HEK293 (cell line): ENCODE measurements around the gene ANKRD13A.

ENCODE experiments used
- KLF16 ChIP-seq: fragments of 450-650 bp; formaldehyde crosslinking; IDR thresholded peaks from 2 replicates; pipeline ENCODE4 v1.5.1; 2017; ENCODE audit warnings: missing biosample characterization, missing genetic modification characterization
- KLF7 ChIP-seq: fragments of 450-650 bp; formaldehyde crosslinking; IDR thresholded peaks from 2 replicates; pipeline ENCODE4 v1.5.1; 2016; ENCODE audit warnings: missing biosample characterization, missing genetic modification characterization, borderline replicate concordance
- MYNN ChIP-seq: fragments of 450-650 bp; formaldehyde crosslinking; IDR thresholded peaks from 2 replicates; pipeline ENCODE4 v1.5.1; 2016; ENCODE audit warnings: missing biosample characterization, missing genetic modification characterization, borderline replicate concordance
- PRDM1 ChIP-seq: fragments of 450-650 bp; formaldehyde crosslinking; IDR thresholded peaks from 2 replicates; pipeline ENCODE4; 2016; ENCODE audit warnings: missing biosample characterization, missing genetic modification characterization
- TCF7L2 ChIP-seq: IDR thresholded peaks from 2 replicates; pipeline ENCODE4 v1.6.1; 2011; ENCODE audit warnings: low read depth, mild to moderate bottlenecking, inconsistent platforms, low read length, moderate library complexity, borderline replicate concordance
- ZBTB1 ChIP-seq: fragments of 450-650 bp; formaldehyde crosslinking; IDR thresholded peaks from 2 replicates; pipeline ENCODE4 v1.5.1; 2016; ENCODE audit warnings: missing biosample characterization, missing genetic modification characterization
- ZBTB21 ChIP-seq: fragments of 450-650 bp; formaldehyde crosslinking; IDR thresholded peaks from 2 replicates; pipeline ENCODE4 v1.5.1; 2017; ENCODE audit warnings: missing biosample characterization, missing genetic modification characterization
- ZFP37 ChIP-seq: fragments of 450-650 bp; formaldehyde crosslinking; IDR thresholded peaks from 2 replicates; pipeline ENCODE4 v1.5.1; 2016; ENCODE audit warnings: missing biosample characterization, missing genetic modification characterization
- ZFP41 ChIP-seq: fragments of 450-650 bp; formaldehyde crosslinking; IDR thresholded peaks from 2 replicates; pipeline ENCODE4 v1.5.1; 2016; ENCODE audit warnings: missing biosample characterization, missing genetic modification characterization, borderline replicate concordance
- ZFP69B ChIP-seq: fragments of 450-650 bp; formaldehyde crosslinking; IDR thresholded peaks from 2 replicates; pipeline ENCODE4 v1.5.1; 2016; ENCODE audit warnings: missing biosample characterization, missing genetic modification characterization
- ZNF114 ChIP-seq: fragments of 450-650 bp; formaldehyde crosslinking; IDR thresholded peaks from 2 replicates; pipeline ENCODE4 v1.5.0; 2017; ENCODE audit warnings: missing biosample characterization, missing genetic modification characterization
- ZNF133 ChIP-seq: fragments of 450-650 bp; formaldehyde crosslinking; IDR thresholded peaks from 2 replicates; pipeline ENCODE4 v1.5.1; 2016; ENCODE audit warnings: missing biosample characterization, missing genetic modification characterization
- ZNF292 ChIP-seq: fragments of 450-650 bp; formaldehyde crosslinking; IDR thresholded peaks from 2 replicates; pipeline ENCODE4 v1.5.1; 2016; ENCODE audit warnings: low read depth, missing biosample characterization, missing genetic modification characterization, borderline replicate concordance
- ZNF354C ChIP-seq: fragments of 450-650 bp; formaldehyde crosslinking; IDR thresholded peaks from 2 replicates; pipeline ENCODE4 v1.5.1; 2016; ENCODE audit warnings: missing biosample characterization, missing genetic modification characterization, low read depth, borderline replicate concordance
- ZNF404 ChIP-seq: fragments of 450-650 bp; formaldehyde crosslinking; IDR thresholded peaks from 2 replicates; pipeline ENCODE4 v1.5.1; 2017; ENCODE audit warnings: missing biosample characterization, missing genetic modification characterization
- ZNF416 ChIP-seq: fragments of 450-650 bp; formaldehyde crosslinking; IDR thresholded peaks from 2 replicates; pipeline ENCODE4 v1.5.1; 2016; ENCODE audit warnings: missing biosample characterization, missing genetic modification characterization
- ZNF48 ChIP-seq: fragments of 450-650 bp; formaldehyde crosslinking; IDR thresholded peaks from 2 replicates; pipeline ENCODE4 v1.5.1; 2016; ENCODE audit warnings: missing biosample characterization, missing genetic modification characterization
- ZNF670 ChIP-seq: fragments of 450-650 bp; formaldehyde crosslinking; IDR thresholded peaks from 2 replicates; pipeline ENCODE4 v1.5.1; 2016; ENCODE audit warnings: missing biosample characterization, missing genetic modification characterization, low read depth
- TF ChIP-seq, protein P1 (sequence below): fragments of 450-650 bp; formaldehyde crosslinking; IDR thresholded peaks from 2 replicates; pipeline ENCODE4 v1.5.1; 2016; ENCODE audit warnings: missing biosample characterization, missing genetic modification characterization
- TF ChIP-seq, protein P2 (sequence below): fragments of 450-650 bp; formaldehyde crosslinking; IDR thresholded peaks from 2 replicates; pipeline ENCODE4 v1.5.1; 2017; ENCODE audit warnings: missing biosample characterization, mild to moderate bottlenecking, missing genetic modification characterization, moderate library complexity
- TF ChIP-seq, protein P3 (sequence below): fragments of 450-650 bp; formaldehyde crosslinking; IDR thresholded peaks from 2 replicates; pipeline ENCODE4 v1.5.1; 2017; ENCODE audit warnings: missing biosample characterization, missing genetic modification characterization
- TF ChIP-seq, protein P4 (sequence below): fragments of 450-650 bp; formaldehyde crosslinking; conservative IDR thresholded peaks from 2 replicates; pipeline ENCODE4 v1.5.1; 2016; ENCODE audit warnings: low read depth, missing biosample characterization, missing genetic modification characterization
- TF ChIP-seq, protein P5 (sequence below): fragments of 450-650 bp; formaldehyde crosslinking; IDR thresholded peaks from 2 replicates; pipeline ENCODE4 v1.5.1; 2016; ENCODE audit warnings: missing biosample characterization, missing genetic modification characterization
- TF ChIP-seq, protein P6 (sequence below): fragments of 450-650 bp; formaldehyde crosslinking; IDR thresholded peaks from 2 replicates; pipeline ENCODE4 v1.5.1; 2016; ENCODE audit warnings: missing biosample characterization, missing genetic modification characterization

Gene ANKRD13A

DNA sequence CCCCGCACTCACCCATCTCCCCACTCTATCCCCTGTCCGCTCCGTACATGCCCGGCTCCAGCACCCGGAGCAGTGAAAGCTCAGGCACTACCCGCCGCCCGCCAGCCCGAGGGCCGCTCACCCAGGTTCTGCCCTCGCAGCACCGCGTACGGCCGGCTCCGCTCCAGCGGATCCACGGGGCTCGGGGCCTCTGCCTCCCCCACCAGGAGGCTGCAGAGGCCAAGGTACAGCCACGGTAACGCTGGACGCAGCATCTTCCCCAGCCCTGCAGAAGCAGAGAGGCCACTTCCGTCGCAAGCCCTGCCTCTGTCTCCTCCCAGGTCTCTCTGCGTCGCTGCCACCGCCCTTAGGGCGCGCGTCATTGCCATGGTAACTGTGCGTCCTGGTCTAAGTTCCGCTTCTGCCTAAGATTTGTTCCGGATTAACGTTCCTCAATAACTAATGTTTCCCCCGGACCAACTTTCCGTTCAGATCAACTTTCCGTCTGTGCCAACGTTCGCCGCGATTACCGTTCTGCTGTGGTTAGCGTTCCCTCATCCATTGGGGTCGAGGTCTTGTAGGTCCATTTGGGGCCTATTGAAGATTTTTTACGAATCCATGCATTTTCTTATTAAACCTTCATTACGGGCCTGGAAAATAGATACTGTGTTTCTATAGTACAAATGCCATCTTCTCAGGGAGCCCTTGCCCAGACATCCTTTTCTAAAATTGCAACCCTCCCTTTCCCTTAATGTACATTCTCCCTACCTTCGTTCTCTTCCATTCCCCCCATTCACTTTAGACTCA, 49.2 kb downstream of the ANKRD13A start, which contains the start of gene C12orf76 (continued):
- TF ChIP-seq, protein P1, sequence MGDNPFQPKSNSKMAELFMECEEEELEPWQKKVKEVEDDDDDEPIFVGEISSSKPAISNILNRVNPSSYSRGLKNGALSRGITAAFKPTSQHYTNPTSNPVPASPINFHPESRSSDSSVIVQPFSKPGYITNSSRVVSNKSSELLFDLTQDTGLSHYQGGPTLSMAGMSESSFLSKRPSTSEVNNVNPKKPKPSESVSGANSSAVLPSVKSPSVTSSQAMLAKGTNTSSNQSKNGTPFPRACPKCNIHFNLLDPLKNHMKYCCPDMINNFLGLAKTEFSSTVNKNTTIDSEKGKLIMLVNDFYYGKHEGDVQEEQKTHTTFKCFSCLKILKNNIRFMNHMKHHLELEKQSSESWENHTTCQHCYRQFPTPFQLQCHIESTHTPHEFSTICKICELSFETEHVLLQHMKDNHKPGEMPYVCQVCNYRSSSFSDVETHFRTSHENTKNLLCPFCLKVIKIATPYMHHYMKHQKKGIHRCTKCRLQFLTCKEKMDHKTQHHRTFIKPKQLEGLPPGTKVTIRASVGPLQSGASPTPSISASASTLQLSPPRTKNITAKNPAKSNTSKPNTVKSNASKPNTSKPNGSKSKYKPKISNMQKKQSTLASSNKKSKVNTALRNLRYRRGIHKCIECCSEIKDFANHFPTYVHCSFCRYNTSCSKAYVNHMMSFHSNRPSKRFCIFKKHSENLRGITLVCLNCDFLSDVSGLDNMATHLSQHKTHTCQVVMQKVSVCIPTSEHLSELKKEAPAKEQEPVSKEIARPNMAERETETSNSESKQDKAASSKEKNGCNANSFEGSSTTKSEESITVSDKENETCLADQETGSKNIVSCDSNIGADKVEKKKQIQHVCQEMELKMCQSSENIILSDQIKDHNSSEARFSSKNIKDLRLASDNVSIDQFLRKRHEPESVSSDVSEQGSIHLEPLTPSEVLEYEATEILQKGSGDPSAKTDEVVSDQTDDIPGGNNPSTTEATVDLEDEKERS (tag by site-specific recombination): no peak
- TF ChIP-seq ZBTB21 (tag by site-specific recombination) (peak; percentile 61; the same call in 1 of the 2 replicates), ZNF292 (tag by site-specific recombination) (no peak), ZFP41 (no peak), ZNF48 (tag by site-specific recombination) (no peak), ZFP69B (tag by site-specific recombination) (peak; percentile 91), ZNF416 (tag by site-specific recombination) (no peak), ZNF354C (no peak), PRDM1 (tag by site-specific recombination) (peak; percentile 90), KLF16 (peak; percentile 98), ZFP37 (tag by site-specific recombination) (peak; percentile 92), TCF7L2 (no peak), ZNF133 (tag by site-specific recombination) (no peak), ZNF404 (tag by site-specific recombination) (0 out of 2 replicates have a peak, but pooled peaks have one; percentile 31), KLF7 (peak; percentile 96), MYNN (0 out of 2 replicates have a peak, but pooled peaks have one; percentile 48), ZNF670 (tag by site-specific recombination) (no peak), ZBTB1 (tag by site-specific recombination) (no peak), ZNF114 (tag by site-specific recombination) (no peak)
- TF ChIP-seq, protein P2, sequence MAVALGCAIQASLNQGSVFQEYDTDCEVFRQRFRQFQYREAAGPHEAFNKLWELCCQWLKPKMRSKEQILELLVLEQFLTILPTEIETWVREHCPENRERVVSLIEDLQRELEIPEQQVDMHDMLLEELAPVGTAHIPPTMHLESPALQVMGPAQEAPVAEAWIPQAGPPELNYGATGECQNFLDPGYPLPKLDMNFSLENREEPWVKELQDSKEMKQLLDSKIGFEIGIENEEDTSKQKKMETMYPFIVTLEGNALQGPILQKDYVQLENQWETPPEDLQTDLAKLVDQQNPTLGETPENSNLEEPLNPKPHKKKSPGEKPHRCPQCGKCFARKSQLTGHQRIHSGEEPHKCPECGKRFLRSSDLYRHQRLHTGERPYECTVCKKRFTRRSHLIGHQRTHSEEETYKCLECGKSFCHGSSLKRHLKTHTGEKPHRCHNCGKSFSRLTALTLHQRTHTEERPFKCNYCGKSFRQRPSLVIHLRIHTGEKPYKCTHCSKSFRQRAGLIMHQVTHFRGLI (tag by site-specific recombination): no peak; the same call in 1 of the 2 replicates
- TF ChIP-seq, protein P3, sequence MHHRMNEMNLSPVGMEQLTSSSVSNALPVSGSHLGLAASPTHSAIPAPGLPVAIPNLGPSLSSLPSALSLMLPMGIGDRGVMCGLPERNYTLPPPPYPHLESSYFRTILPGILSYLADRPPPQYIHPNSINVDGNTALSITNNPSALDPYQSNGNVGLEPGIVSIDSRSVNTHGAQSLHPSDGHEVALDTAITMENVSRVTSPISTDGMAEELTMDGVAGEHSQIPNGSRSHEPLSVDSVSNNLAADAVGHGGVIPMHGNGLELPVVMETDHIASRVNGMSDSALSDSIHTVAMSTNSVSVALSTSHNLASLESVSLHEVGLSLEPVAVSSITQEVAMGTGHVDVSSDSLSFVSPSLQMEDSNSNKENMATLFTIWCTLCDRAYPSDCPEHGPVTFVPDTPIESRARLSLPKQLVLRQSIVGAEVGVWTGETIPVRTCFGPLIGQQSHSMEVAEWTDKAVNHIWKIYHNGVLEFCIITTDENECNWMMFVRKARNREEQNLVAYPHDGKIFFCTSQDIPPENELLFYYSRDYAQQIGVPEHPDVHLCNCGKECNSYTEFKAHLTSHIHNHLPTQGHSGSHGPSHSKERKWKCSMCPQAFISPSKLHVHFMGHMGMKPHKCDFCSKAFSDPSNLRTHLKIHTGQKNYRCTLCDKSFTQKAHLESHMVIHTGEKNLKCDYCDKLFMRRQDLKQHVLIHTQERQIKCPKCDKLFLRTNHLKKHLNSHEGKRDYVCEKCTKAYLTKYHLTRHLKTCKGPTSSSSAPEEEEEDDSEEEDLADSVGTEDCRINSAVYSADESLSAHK: peak; percentile 59
- TF ChIP-seq, protein P4, sequence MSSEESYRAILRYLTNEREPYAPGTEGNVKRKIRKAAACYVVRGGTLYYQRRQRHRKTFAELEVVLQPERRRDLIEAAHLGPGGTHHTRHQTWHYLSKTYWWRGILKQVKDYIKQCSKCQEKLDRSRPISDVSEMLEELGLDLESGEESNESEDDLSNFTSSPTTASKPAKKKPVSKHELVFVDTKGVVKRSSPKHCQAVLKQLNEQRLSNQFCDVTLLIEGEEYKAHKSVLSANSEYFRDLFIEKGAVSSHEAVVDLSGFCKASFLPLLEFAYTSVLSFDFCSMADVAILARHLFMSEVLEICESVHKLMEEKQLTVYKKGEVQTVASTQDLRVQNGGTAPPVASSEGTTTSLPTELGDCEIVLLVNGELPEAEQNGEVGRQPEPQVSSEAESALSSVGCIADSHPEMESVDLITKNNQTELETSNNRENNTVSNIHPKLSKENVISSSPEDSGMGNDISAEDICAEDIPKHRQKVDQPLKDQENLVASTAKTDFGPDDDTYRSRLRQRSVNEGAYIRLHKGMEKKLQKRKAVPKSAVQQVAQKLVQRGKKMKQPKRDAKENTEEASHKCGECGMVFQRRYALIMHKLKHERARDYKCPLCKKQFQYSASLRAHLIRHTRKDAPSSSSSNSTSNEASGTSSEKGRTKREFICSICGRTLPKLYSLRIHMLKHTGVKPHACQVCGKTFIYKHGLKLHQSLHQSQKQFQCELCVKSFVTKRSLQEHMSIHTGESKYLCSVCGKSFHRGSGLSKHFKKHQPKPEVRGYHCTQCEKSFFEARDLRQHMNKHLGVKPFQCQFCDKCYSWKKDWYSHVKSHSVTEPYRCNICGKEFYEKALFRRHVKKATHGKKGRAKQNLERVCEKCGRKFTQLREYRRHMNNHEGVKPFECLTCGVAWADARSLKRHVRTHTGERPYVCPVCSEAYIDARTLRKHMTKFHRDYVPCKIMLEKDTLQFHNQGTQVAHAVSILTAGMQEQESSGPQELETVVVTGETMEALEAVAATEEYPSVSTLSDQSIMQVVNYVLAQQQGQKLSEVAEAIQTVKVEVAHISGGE (tag by site-specific recombination): peak; percentile 99
- TF ChIP-seq, protein P5, sequence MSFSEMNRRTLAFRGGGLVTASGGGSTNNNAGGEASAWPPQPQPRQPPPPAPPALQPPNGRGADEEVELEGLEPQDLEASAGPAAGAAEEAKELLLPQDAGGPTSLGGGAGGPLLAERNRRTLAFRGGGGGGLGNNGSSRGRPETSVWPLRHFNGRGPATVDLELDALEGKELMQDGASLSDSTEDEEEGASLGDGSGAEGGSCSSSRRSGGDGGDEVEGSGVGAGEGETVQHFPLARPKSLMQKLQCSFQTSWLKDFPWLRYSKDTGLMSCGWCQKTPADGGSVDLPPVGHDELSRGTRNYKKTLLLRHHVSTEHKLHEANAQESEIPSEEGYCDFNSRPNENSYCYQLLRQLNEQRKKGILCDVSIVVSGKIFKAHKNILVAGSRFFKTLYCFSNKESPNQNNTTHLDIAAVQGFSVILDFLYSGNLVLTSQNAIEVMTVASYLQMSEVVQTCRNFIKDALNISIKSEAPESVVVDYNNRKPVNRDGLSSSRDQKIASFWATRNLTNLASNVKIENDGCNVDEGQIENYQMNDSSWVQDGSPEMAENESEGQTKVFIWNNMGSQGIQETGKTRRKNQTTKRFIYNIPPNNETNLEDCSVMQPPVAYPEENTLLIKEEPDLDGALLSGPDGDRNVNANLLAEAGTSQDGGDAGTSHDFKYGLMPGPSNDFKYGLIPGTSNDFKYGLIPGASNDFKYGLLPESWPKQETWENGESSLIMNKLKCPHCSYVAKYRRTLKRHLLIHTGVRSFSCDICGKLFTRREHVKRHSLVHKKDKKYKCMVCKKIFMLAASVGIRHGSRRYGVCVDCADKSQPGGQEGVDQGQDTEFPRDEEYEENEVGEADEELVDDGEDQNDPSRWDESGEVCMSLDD (tag by site-specific recombination): peak; percentile 38; the same call in 1 of the 2 replicates
- TF ChIP-seq, protein P6, sequence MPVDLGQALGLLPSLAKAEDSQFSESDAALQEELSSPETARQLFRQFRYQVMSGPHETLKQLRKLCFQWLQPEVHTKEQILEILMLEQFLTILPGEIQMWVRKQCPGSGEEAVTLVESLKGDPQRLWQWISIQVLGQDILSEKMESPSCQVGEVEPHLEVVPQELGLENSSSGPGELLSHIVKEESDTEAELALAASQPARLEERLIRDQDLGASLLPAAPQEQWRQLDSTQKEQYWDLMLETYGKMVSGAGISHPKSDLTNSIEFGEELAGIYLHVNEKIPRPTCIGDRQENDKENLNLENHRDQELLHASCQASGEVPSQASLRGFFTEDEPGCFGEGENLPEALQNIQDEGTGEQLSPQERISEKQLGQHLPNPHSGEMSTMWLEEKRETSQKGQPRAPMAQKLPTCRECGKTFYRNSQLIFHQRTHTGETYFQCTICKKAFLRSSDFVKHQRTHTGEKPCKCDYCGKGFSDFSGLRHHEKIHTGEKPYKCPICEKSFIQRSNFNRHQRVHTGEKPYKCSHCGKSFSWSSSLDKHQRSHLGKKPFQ: no peak
